Activated B cell treated with CpG ODN at 0.5 μM for 24 hours (primary cell): ENCODE data around the gene FOXRED1. TPM values are rescaled to one million over a fixed set of nuclear protein-coding genes. Genes with fewer than 3 reads are reported as not detected.

ENCODE experiments used
- ATAC-seq: fragments of 200-7000 bp; cut with Tn5 transposase; one replicate; pipeline ENCODE4 v1.10.0; 2021; ENCODE audit warnings: low read depth, mild to moderate bottlenecking, moderate library complexity
- CTCF ChIA-PET: fragments of 350-600 bp; sonication (Branson Sonifier 250); formaldehyde crosslinking; loops from one replicate; lab custom pipeline; 2021; ENCODE audit warnings: antibody characterized with exemption; lab: Charles Lee
- POLR2A ChIA-PET: fragments of 350-600 bp; sonication (Branson Sonifier 250); formaldehyde crosslinking; loops from one replicate; lab custom pipeline; 2021; ENCODE audit warnings: antibody characterized with exemption; lab: Charles Lee
- DNase-seq: peaks from one replicate; pipeline ENCODE4 v3.0.0; 2022
- H3K27ac Mint-ChIP-seq: one replicate; pipeline ENCODE4 v1.8.0; 2020; ENCODE audit warnings: mixed read lengths
- H3K27me3 Mint-ChIP-seq: one replicate; pipeline ENCODE4 v1.8.0; 2021; ENCODE audit warnings: mixed read lengths
- H3K36me3 Mint-ChIP-seq: one replicate; pipeline ENCODE4 v1.8.0; 2021; ENCODE audit warnings: low read depth, mixed read lengths
- H3K4me1 Mint-ChIP-seq: one replicate; pipeline ENCODE4 v1.8.0; 2021; ENCODE audit warnings: mixed read lengths
- H3K4me3 Mint-ChIP-seq: one replicate; pipeline ENCODE4 v1.8.0; 2020; ENCODE audit warnings: mild to moderate bottlenecking, mixed read lengths
- H3K9me3 Mint-ChIP-seq: one replicate; pipeline ENCODE4 v1.8.0; 2020; ENCODE audit warnings: mixed read lengths
- CTCF ChIP-seq: fragments of 200-600 bp; IDR thresholded peaks from one replicate; pipeline ENCODE4 v1.8.0; 2022; ENCODE audit warnings: antibody characterized with exemption, mild to moderate bottlenecking
- intact Hi-C: fragments of 100-400 bp; cut with micrococcal nuclease; formaldehyde crosslinking; loops from one replicate; pipeline ENCODE4 v1.15.1; 2024
- total RNA-seq: library from RNA; stranded (reverse); gene quantifications from 2 replicates; pipeline ENCODE4 v1.2.3, GENCODE V29; 2022

FOXRED1 gene
- total RNA-seq, 1 donor from 2014 or later = 44.9 TPM

- H3K4me1 Mint-ChIP-seq = peaks cover 26% of the 10 kb centered on the region
- ChIA-PET CTCF (no interaction called here), POLR2A (interaction anchor here (0.5 kb wide), 1 partner anchor 161 kb away, joined by 5 read pairs; no protein-coding TSS in a partner anchor)
- no peak overlapping the region for H3K4me3 Mint-ChIP-seq
- no peak for TF ChIP-seq CTCF
- no peaks in the 10 kb centered on the region for H3K27me3 Mint-ChIP-seq
- no peak for ATAC-seq
- H3K27ac Mint-ChIP-seq = no peak overlapping the region
- peaks cover 74% of the 10 kb centered on the region for H3K36me3 Mint-ChIP-seq
- DNase-seq = no peak
- peaks cover 3% of the 10 kb centered on the region for H3K9me3 Mint-ChIP-seq
- intact Hi-C loops = no loop called here
Observed at GRCh38 chr11:126312961-126313360, 44.0 kb downstream of the FOXRED1 start.

GRCh38 chr11:126313826-126314225 is 44.9 kb downstream of the FOXRED1 start:
- DNase-seq (no peak), ATAC-seq (no peak)
- Mint-ChIP-seq H3K36me3 (peaks cover 75% of the 10 kb centered on the region), H3K4me3 (no peak overlapping the region), H3K4me1 (peaks cover 35% of the 10 kb centered on the region), H3K27ac (no peak overlapping the region), H3K27me3 (no peaks in the 10 kb centered on the region), H3K9me3 (peaks cover 3% of the 10 kb centered on the region)
- intact Hi-C loops = no loop called here
- CTCF ChIA-PET = no interaction called here
- POLR2A ChIA-PET = no interaction called here
- no peak for TF ChIP-seq CTCF

GRCh38 chr11:126317432-126317755 is 48.4 kb downstream of the FOXRED1 start:
- H3K9me3 Mint-ChIP-seq = peaks cover 3% of the 10 kb centered on the region
- ChIA-PET POLR2A (no interaction called here), CTCF (no interaction called here)
- H3K27ac Mint-ChIP-seq = no peak overlapping the region
- ATAC-seq (no peak), DNase-seq (no peak)
- TF ChIP-seq CTCF = no peak
- H3K36me3 Mint-ChIP-seq = peaks cover 61% of the 10 kb centered on the region
- H3K4me1 Mint-ChIP-seq = peaks cover 19% of the 10 kb centered on the region
- intact Hi-C loops = no loop called here
- no peak overlapping the region for H3K4me3 Mint-ChIP-seq
- no peaks in the 10 kb centered on the region for H3K27me3 Mint-ChIP-seq

GRCh38 chr11:126317756-126318573 is 49.0 kb downstream of the FOXRED1 start:
- no peak overlapping the region for H3K27ac Mint-ChIP-seq
- ATAC-seq = no peak
- POLR2A ChIA-PET = interaction anchor here (0.7 kb wide), 1 partner anchor 14 kb away, joined by 3 read pairs; the partner anchor contains the start of gene DCPS

More at GRCh38 chr11:126317756-126318573, 49.0 kb downstream of the FOXRED1 start:
- CTCF ChIA-PET = no interaction called here
- Mint-ChIP-seq H3K36me3 (peaks cover 61% of the 10 kb centered on the region), H3K27me3 (no peaks in the 10 kb centered on the region), H3K4me1 (peaks cover 19% of the 10 kb centered on the region), H3K4me3 (no peak overlapping the region), H3K9me3 (peaks cover 3% of the 10 kb centered on the region)
- intact Hi-C loops = no loop called here
- no peak for TF ChIP-seq CTCF
- DNase-seq = no peak
